Activated CD4-positive, alpha-beta T cell treated with anti-CD3 and anti-CD28 coated beads, Interleukin-2, amount 10 ng/mL, durations not matched to agents 7 days and 5 days (primary cell): ENCODE results near the gene DDX10. TPM values are rescaled to one million over a fixed set of nuclear protein-coding genes. Genes with fewer than 3 reads are reported as not detected.

ENCODE experiments used
- CTCF ChIA-PET: fragments of 350-600 bp; sonication (Branson Sonifier 250); formaldehyde crosslinking; loops from one replicate; lab custom pipeline; 2021; ENCODE audit warnings: antibody characterized with exemption; lab: Charles Lee
- POLR2A ChIA-PET: fragments of 350-600 bp; sonication (Branson Sonifier 250); formaldehyde crosslinking; loops from one replicate; lab custom pipeline; 2021; ENCODE audit warnings: antibody characterized with exemption; lab: Charles Lee
- DNase-seq: peaks from one replicate; pipeline ENCODE4 v3.0.0-alpha.2; 2020
- H3K27ac Mint-ChIP-seq: one replicate; pipeline ENCODE4 v1.8.0; 2021; ENCODE audit warnings: mild to moderate bottlenecking, moderate library complexity, mixed read lengths
- H3K27me3 Mint-ChIP-seq: one replicate; pipeline ENCODE4 v1.8.0; 2021; ENCODE audit warnings: mixed read lengths
- H3K36me3 Mint-ChIP-seq: one replicate; pipeline ENCODE4 v1.8.0; 2021; ENCODE audit warnings: low read depth, mixed read lengths
- H3K4me1 Mint-ChIP-seq: one replicate; pipeline ENCODE4 v1.8.0; 2021; ENCODE audit warnings: mixed read lengths
- H3K4me3 Mint-ChIP-seq: one replicate; pipeline ENCODE4 v1.8.0; 2021; ENCODE audit warnings: mild to moderate bottlenecking, moderate library complexity, mixed read lengths
- H3K9me3 Mint-ChIP-seq: one replicate; pipeline ENCODE4 v1.8.0; 2021; ENCODE audit warnings: mixed read lengths
- total RNA-seq, 2 experiments: library from RNA; stranded (reverse); gene quantifications; one replicate each; pipeline ENCODE4 v1.2.3, GENCODE V29; 2021

Gene DDX10
- total RNA-seq, 2 experiments from 2014 or later = 27.4 to 28.0 TPM

DNA sequence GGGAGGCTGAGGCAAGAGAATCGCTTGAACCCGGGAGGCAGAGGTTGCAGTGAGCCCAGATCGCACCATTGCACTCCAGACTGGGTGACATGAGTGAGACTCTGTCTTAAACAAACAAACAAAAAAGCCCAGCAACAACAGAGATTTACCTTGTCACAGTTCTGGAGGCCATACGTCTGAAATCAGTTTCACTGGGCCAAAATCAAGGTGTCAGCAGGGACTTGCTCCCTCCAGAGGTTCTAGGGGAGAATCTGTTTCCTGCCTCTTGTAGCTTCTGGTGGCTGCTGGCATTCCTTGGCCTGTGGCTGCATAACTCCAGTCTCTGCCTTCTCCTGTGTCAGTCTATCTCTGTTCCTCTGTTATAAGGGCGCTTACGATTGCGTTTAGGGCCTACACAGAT is 1.5 kb downstream of the DDX10 start:
- H3K36me3 Mint-ChIP-seq = peaks cover 17% of the 10 kb centered on the region
- no peaks in the 10 kb centered on the region for H3K9me3 Mint-ChIP-seq
- DNase-seq = no peak
- peak overlapping the region; percentile 16 for H3K27ac Mint-ChIP-seq
- H3K4me1 Mint-ChIP-seq = peaks cover 35% of the 10 kb centered on the region
- ChIA-PET POLR2A (no interaction called here), CTCF (interaction anchor here (0.7 kb wide), 1 partner anchor 12 kb away, joined by 3 read pairs; no protein-coding TSS in a partner anchor)
- H3K4me3 Mint-ChIP-seq = peak overlapping the region; percentile 100
- H3K27me3 Mint-ChIP-seq = no peaks in the 10 kb centered on the region

DNA sequence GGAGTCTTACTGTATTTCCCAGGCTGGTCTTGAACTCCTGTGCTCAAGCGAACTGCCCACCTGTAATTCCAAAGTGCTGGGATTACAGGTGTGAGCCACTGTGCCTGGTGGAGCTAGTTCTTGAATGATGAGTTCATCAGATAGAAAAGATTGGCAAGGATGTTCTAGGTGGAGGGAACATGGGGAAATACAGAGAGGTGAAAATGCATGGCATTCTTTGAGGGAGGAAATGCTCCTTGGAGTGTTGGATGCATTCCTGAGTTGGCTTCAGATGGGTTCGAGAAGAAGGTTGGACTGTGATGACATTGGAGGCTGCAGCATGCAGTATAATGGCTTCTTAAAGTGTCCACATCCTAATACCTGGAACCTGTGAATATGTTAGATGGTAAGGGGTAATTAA is 4.4 kb downstream of the DDX10 start:
- ChIA-PET CTCF (no interaction called here), POLR2A (no interaction called here)
- Mint-ChIP-seq H3K27ac (no peak overlapping the region), H3K36me3 (peaks cover 17% of the 10 kb centered on the region), H3K4me1 (peaks cover 42% of the 10 kb centered on the region), H3K9me3 (no peaks in the 10 kb centered on the region), H3K27me3 (no peaks in the 10 kb centered on the region), H3K4me3 (no peak overlapping the region)
- DNase-seq = no peak

DNA sequence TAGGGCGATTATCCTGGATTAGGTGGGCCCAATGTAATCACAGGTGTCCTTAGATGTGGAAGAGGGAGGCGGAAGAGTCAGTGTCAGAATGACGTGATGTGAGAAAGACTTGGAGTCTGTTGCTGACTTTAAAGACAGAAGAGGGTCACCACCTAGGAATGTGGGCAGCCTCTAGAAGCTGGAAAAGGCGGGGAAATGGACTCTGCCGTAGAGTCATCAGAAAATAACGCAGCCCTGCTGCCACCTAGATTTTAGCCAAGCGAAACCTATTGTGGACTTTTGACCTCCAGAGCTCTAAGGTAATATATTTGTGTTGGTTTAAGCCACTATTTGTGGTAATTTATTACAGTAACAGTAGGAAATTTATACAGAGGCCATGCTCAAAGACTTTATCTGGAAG is 4.8 kb downstream of the DDX10 start:
- Mint-ChIP-seq H3K27me3 (no peaks in the 10 kb centered on the region), H3K4me3 (no peak overlapping the region), H3K36me3 (peaks cover 18% of the 10 kb centered on the region), H3K27ac (no peak overlapping the region), H3K9me3 (no peaks in the 10 kb centered on the region), H3K4me1 (peaks cover 39% of the 10 kb centered on the region)
- DNase-seq = no peak
- POLR2A ChIA-PET = no interaction called here
- CTCF ChIA-PET = no interaction called here

DNA sequence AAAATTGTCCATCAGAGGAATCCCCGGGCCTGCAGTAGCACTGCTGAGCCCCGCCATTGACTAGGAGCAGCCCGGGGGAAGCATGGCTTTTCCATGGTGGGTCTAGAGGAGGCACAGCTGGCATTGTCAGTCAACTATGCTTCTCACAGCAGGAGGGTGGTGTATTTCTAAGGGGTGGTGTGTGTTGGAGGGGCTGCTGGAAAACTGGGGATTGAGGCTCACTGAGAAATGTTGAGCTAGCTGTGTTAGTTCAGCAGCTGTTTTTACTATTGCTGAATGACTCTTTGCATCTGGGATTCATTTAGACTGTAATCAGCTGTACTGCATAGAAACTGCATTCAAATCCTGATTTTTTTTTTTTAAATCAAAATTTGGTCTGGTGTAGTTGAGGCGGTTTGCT is 5.6 kb downstream of the DDX10 start:
- H3K36me3 Mint-ChIP-seq = peaks cover 17% of the 10 kb centered on the region
- no peak for DNase-seq
- H3K9me3 Mint-ChIP-seq = no peaks in the 10 kb centered on the region
- ChIA-PET CTCF (no interaction called here), POLR2A (no interaction called here)
- H3K4me1 Mint-ChIP-seq = peaks cover 36% of the 10 kb centered on the region
- no peak overlapping the region for H3K4me3 Mint-ChIP-seq
- H3K27me3 Mint-ChIP-seq = no peaks in the 10 kb centered on the region
- no peak overlapping the region for H3K27ac Mint-ChIP-seq

DNA sequence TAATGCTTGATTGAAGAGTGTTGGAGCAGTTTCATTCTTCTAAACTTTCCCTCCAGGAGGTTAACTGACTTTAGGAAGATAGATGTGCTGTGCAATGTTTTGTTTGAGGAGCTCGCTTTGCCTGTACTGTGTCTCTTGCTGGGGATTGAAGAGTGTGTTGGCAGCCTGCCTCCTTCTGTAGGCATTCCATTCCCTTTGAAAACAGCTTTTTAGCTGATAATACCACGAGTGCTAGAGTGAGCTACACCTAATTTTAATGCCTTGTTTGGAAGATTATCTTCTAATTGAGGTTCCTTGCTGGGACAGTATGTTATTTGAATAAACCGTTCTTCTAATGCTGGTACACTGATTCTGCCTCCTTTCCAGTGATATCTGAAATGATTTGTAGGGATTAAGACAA is 7.2 kb downstream of the DDX10 start:
- no peaks in the 10 kb centered on the region for H3K27me3 Mint-ChIP-seq
- peaks cover 19% of the 10 kb centered on the region for H3K4me1 Mint-ChIP-seq
- POLR2A ChIA-PET = no interaction called here
- no peak for DNase-seq
- peaks cover 23% of the 10 kb centered on the region for H3K36me3 Mint-ChIP-seq
- no peak overlapping the region for H3K27ac Mint-ChIP-seq
- no peak overlapping the region for H3K4me3 Mint-ChIP-seq
- CTCF ChIA-PET = no interaction called here
- no peaks in the 10 kb centered on the region for H3K9me3 Mint-ChIP-seq

DNA sequence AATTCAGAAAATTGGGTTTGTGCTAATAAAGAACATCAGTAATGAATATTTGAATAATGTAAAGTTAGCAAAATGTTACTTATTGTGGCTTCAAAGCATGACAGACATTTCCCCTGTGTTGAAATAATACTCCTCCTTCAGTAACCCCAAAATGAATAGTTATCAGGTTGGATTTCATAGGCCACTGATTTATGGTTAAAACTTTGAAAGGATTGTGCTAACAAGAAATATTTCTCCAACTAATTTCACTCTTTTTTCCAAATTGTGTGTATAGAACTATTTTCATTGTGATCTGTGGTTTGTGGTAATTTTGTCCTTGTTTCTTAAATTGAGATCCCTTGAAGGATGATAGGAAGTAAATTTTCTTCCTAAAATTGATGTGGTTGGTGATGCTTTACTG is 7.9 kb downstream of the DDX10 start:
- H3K27ac Mint-ChIP-seq = no peak overlapping the region
- DNase-seq = no peak
- POLR2A ChIA-PET = no interaction called here
- H3K27me3 Mint-ChIP-seq = no peaks in the 10 kb centered on the region
- peaks cover 28% of the 10 kb centered on the region for H3K36me3 Mint-ChIP-seq
- CTCF ChIA-PET = no interaction called here
- no peak overlapping the region for H3K4me3 Mint-ChIP-seq
- H3K4me1 Mint-ChIP-seq = peaks cover 12% of the 10 kb centered on the region
- H3K9me3 Mint-ChIP-seq = no peaks in the 10 kb centered on the region

DNA sequence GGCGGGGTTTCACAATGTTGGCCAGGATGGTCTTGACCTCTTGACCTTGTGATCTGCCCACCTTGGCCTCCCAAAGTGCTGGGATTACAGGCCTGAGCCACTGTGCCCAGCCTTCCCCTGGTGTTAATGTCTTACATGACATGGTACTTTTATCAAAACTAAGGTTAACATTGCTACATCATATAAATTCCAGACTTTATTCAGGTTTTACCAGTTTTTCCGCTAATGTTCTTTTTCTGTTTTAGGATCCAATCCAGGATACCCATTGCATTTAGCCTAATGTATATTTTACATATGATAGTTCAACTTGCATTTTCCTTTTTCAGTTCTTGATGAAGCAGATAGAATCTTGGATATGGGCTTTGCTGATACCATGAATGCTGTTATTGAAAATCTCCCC is 14.2 kb downstream of the DDX10 start:
- Mint-ChIP-seq H3K9me3 (no peaks in the 10 kb centered on the region), H3K27me3 (no peaks in the 10 kb centered on the region)

DNA sequence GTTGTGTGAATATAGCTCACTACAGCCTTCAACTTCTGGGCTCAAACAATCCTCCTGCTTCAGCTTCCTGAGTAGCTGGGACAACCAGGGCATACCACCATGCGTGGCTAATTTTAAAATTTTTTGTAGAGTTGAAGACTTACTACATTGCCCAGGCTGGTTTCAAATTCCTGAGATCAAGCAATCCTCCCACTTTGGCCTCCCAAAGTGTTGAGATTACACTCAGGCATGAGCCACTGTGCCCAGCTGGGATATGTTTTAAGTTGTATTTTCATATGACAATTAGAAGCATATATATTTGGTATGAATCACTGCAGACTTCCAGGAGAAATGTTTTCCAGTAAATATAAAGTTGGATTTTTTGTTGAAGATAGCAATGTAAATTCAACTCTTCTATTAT is 15.4 kb downstream of the DDX10 start:
- H3K36me3 Mint-ChIP-seq = peaks cover 45% of the 10 kb centered on the region
- no peak overlapping the region for H3K27ac Mint-ChIP-seq
- no peaks in the 10 kb centered on the region for H3K9me3 Mint-ChIP-seq
- no peak for DNase-seq
- ChIA-PET POLR2A (no interaction called here), CTCF (interaction anchor here (0.6 kb wide), 1 partner anchor 61 kb away, joined by 3 read pairs; no protein-coding TSS in a partner anchor)
- no peak overlapping the region for H3K4me3 Mint-ChIP-seq
- no peaks in the 10 kb centered on the region for H3K4me1 Mint-ChIP-seq
- no peaks in the 10 kb centered on the region for H3K27me3 Mint-ChIP-seq

More for the DNA sequence above, 14.2 kb downstream of the DDX10 start:
- H3K27ac Mint-ChIP-seq = no peak overlapping the region
- H3K4me3 Mint-ChIP-seq = no peak overlapping the region
- ChIA-PET CTCF (no interaction called here), POLR2A (no interaction called here)
- H3K4me1 Mint-ChIP-seq = no peaks in the 10 kb centered on the region
- peaks cover 44% of the 10 kb centered on the region for H3K36me3 Mint-ChIP-seq
- no peak for DNase-seq

DNA sequence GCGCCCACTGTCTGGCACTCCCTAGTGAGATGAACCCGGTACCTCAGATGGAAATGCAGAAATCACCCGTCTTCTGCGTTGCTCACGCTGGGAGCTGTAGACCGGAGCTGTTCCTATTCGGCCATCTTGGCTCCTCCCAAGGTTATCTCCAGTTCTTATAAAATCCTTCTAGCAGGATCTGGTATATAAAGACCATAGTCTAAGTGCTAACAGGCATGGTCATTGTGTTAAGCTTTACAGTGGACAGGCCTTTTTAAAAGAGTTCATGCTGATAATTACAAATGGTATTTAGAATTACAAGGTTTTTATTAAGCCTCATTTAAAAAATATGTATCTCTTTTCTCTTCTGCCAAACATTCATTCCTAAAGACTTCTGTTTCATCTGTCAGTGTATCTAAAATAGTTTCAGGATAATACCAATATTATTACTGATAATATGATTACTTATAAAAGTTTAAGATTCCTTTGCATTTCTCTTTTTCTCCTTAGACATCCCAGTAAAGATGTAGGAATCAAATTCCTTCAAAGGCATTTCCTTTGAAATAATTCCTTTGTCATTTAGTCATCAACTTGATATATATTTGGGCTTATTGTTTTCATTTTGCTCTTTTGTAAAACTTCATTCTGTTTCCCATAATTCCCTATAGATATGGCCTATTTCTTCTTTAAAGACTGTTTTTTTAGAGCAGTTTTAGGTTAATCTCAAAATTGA is 20.7 kb downstream of the DDX10 start:
- Mint-ChIP-seq H3K36me3 (peaks cover 44% of the 10 kb centered on the region), H3K4me1 (no peaks in the 10 kb centered on the region), H3K27me3 (no peaks in the 10 kb centered on the region), H3K27ac (no peak overlapping the region), H3K4me3 (no peak overlapping the region), H3K9me3 (no peaks in the 10 kb centered on the region)
- DNase-seq = no peak
- ChIA-PET POLR2A (no interaction called here), CTCF (no interaction called here)

DNA sequence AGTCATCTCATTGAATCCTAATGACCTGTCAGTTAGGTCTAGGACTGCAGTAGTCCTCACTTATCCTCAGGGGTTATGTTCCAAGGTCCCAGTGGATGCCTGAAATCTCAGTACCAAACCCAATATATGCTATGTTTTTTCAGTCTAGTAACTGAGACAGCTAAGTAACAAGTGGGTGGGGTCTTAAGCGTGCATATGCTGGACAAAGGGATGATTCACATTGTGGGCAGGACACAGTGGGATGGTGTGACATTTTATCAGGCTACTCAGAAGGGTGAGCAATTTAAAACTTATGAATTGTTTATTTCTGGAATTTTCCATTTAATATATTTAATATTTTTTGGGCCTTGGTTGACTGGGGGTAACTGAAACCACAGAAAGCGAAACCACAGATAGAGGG is 29.0 kb downstream of the DDX10 start:
- no peak overlapping the region for H3K4me3 Mint-ChIP-seq
- H3K9me3 Mint-ChIP-seq = no peaks in the 10 kb centered on the region

DNA sequence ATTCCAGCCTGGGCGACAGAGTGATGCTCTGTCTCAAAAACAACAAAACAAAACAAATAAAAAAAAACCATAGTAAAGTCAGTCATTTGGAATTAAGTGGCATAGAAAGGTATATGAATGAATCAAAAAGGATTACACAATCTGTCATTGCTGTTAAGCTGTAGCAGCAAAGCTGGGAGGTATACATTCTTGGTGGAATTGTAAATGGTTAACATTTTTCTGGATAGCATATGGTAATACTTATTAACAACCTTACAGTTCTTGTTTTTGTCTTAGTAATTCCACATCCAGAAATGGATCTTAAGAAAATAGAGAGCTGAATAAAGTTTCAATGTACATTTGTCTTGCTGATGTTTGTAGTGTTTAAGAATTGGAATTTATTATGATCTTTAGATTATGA is 30.0 kb downstream of the DDX10 start:
- H3K4me3 Mint-ChIP-seq = no peak overlapping the region
- H3K9me3 Mint-ChIP-seq = no peaks in the 10 kb centered on the region
- H3K27me3 Mint-ChIP-seq = no peaks in the 10 kb centered on the region
- CTCF ChIA-PET = interaction anchor here (0.6 kb wide), 1 partner anchor 388 kb away, joined by 6 read pairs; no protein-coding TSS in a partner anchor
- H3K27ac Mint-ChIP-seq = no peak overlapping the region
- POLR2A ChIA-PET = interaction anchor here (0.6 kb wide), 1 partner anchor 438 kb away, joined by 4 read pairs; no protein-coding TSS in a partner anchor
- no peak for DNase-seq
- H3K36me3 Mint-ChIP-seq = peaks cover 16% of the 10 kb centered on the region
- H3K4me1 Mint-ChIP-seq = no peaks in the 10 kb centered on the region

More for the DNA sequence above, 29.0 kb downstream of the DDX10 start:
- no peaks in the 10 kb centered on the region for H3K4me1 Mint-ChIP-seq
- no peak overlapping the region for H3K27ac Mint-ChIP-seq
- peaks cover 23% of the 10 kb centered on the region for H3K36me3 Mint-ChIP-seq
- no peaks in the 10 kb centered on the region for H3K27me3 Mint-ChIP-seq
- CTCF ChIA-PET = no interaction called here
- POLR2A ChIA-PET = no interaction called here
- DNase-seq = no peak

DNA sequence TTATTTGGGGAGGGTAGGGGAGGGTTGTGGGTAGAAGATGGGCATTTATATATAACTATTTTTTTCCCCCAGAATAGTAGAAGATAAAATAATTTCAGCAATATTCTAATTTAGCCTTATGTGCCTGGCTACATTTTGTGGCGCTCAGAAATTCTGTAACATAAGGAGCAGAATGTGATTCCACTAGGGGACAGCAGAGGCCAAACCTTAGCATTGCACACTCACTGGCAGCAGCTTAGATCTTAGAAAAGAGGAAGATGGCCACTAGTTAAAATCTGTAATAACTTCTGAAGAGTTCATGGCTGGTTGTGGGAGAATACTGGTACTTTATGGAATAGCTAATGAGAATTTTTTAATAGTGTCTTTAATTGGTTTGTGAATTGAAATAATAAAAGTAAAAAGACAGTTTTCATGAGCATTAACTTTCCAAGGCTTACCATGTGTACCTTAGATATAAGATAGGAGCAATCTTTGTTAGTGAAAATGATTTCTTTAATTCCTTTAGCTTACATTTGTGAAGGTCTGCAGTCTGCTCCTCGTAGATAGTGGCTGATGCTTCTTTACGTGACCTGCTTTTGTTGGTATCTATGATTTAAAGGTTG is 33.1 kb downstream of the DDX10 start:
- no peaks in the 10 kb centered on the region for H3K27me3 Mint-ChIP-seq
- peak; percentile 59 for DNase-seq
- H3K36me3 Mint-ChIP-seq = peaks cover 17% of the 10 kb centered on the region
- ChIA-PET POLR2A (no interaction called here), CTCF (interaction anchor here (0.5 to 1.1 kb wide), 5 partner anchors 22 to 362 kb away, joined by 3 to 4 read pairs (median 3); no protein-coding TSS in a partner anchor)
- H3K4me3 Mint-ChIP-seq = no peak overlapping the region
- no peaks in the 10 kb centered on the region for H3K4me1 Mint-ChIP-seq
- H3K9me3 Mint-ChIP-seq = no peaks in the 10 kb centered on the region
- H3K27ac Mint-ChIP-seq = no peak overlapping the region

DNA sequence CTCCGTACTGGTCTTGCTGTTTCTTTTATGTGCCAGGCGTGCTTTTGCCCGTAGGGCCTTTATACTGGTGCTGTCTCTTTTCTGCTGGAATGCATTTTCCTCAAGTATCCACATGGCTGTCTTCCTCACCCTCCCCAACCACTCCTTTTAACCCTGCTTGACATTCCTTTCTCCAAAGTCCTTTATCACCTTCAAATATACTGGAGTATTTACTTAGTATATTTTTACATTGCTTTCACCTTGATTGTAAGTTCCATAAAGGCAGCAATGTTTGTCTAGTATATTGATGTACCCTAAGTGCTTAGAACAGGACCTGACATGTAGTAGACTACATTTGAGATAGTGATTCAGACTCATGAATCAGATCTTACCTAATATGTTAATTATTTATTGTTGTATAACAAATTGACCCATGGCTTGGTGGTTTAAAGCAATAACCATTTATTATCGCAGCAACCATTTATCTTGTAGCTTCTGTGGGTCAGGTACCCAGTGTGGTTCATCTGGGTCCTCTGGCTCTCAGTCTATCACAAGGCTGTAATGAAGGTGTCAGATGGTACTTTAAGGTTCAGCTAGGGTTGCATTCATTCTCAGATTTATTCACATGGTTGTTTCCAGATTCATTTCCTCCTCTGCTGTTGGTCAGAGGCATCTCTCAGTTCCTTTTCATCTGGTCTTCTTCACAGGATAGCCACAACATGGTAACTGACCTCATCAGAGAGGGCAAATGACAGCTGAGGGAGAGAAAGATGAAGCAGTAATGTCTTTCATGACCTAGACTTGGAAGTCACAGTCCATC is 34.2 kb downstream of the DDX10 start:
- CTCF ChIA-PET = interaction anchor here (0.8 to 1.1 kb wide), 2 partner anchors 31 to 172 kb away, joined by 3 to 4 read pairs; no protein-coding TSS in a partner anchor
- peaks cover 21% of the 10 kb centered on the region for H3K36me3 Mint-ChIP-seq
- no peak overlapping the region for H3K4me3 Mint-ChIP-seq
- H3K27me3 Mint-ChIP-seq = no peaks in the 10 kb centered on the region
- POLR2A ChIA-PET = interaction anchor here (0.6 kb wide), 1 partner anchor 26 kb away, joined by 3 read pairs; no protein-coding TSS in a partner anchor
- no peak for DNase-seq
- H3K4me1 Mint-ChIP-seq = no peaks in the 10 kb centered on the region
- H3K9me3 Mint-ChIP-seq = no peaks in the 10 kb centered on the region
- no peak overlapping the region for H3K27ac Mint-ChIP-seq
